Measurements from ENCODE around the gene LRP1.

Gene LRP1

GRCh38 chr12:57211791-57212700 lies 83.8 kb downstream of the LRP1 start:
- no peak for DNase-seq (ENCODE audit: low spot score)

- DNase-seq (ENCODE audit: low spot score), result no peak
These were observed 84.4 kb downstream of the LRP1 start for GRCh38 chr12:57212701-57213057.

- peak; percentile 83 for DNase-seq (ENCODE audit: low spot score)
These were observed 84.9 kb downstream of the LRP1 start for GRCh38 chr12:57213058-57213715.

GRCh38 chr12:57213763-57214397 lies 85.6 kb downstream of the LRP1 start:
- no peak for DNase-seq (ENCODE audit: low spot score)

- peak; percentile 64 for DNase-seq (ENCODE audit: low spot score)
These were observed 86.1 kb downstream of the LRP1 start for GRCh38 chr12:57214398-57214781.

GRCh38 chr12:57215065-57215464 lies 86.8 kb downstream of the LRP1 start:
- no peak for DNase-seq (ENCODE audit: low spot score)

GRCh38 chr12:57215668-57216013 lies 87.4 kb downstream of the LRP1 start:
- DNase-seq (ENCODE audit: low spot score), result peak; percentile 37

- DNase-seq (ENCODE audit: low spot score), result peak; percentile 57
These were observed 88.0 kb downstream of the LRP1 start, which contains the start of gene NXPH4 for GRCh38 chr12:57216014-57216911. Gene NXPH4 (plus strand): TSS chr12:57216794. CDS start chr12:57216970, 176 bp downstream.

GRCh38 chr12:57216921-57217879 lies 88.9 kb downstream of the LRP1 start:
- peak; percentile 28 for DNase-seq (ENCODE audit: low spot score)

- no peak for DNase-seq (ENCODE audit: low spot score)
These were observed 90.0 kb downstream of the LRP1 start for GRCh38 chr12:57218030-57218853.

GRCh38 chr12:57219205-57219992 lies 91.1 kb downstream of the LRP1 start:
- no peak for DNase-seq (ENCODE audit: low spot score)

GRCh38 chr12:57219993-57220754 lies 91.9 kb downstream of the LRP1 start:
- DNase-seq (ENCODE audit: low spot score), result no peak

- no peak for DNase-seq (ENCODE audit: low spot score)
These were observed 92.5 kb downstream of the LRP1 start for GRCh38 chr12:57220770-57221168.

GRCh38 chr12:57221169-57221917 lies 93.1 kb downstream of the LRP1 start:
- no peak for DNase-seq (ENCODE audit: low spot score)

- no peak for DNase-seq (ENCODE audit: low spot score)
These were observed 94.3 kb downstream of the LRP1 start for GRCh38 chr12:57222286-57223190.

All from CD4-positive, alpha-beta T cell treated with Interleukin-15 for 4 hours (primary cell).